ENCODE data around the gene RIMS4.

DNA sequence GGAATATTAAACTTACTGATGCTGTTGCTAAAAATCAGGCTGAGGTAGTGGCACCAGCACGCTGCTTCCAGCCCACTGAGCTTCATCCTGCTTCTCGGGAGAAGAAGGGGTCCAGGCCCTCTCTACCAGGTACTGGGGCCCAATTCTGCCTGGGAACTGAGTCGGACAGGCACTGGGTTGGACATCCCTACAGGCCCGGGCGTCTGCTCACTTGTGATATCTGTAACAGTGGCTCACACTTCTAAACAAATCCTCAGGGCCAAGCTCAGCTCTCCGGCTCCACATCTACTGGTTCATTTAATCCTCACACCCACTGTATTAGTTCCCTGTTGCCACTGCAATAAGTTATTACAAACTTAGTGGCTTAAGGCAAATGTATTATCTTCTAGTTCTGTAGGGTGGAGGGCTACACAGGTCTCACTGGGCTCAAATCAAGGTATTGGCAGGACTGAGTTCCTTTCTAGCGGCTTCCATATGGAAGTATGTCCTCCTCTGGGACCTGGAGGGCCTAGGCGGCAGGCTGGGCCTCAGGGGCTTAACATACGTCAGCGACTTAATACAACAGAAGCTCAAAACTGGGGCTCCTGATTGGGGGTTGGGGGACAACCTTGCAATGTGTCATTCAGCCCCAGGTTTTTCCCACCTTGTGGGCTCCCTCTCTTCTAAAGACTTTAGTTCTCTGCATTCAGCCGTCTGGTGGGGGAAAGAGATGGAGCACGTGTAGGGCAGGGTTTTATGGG lies 66.3 kb downstream of the RIMS4 start:
- TF ChIP-seq, protein P1, sequence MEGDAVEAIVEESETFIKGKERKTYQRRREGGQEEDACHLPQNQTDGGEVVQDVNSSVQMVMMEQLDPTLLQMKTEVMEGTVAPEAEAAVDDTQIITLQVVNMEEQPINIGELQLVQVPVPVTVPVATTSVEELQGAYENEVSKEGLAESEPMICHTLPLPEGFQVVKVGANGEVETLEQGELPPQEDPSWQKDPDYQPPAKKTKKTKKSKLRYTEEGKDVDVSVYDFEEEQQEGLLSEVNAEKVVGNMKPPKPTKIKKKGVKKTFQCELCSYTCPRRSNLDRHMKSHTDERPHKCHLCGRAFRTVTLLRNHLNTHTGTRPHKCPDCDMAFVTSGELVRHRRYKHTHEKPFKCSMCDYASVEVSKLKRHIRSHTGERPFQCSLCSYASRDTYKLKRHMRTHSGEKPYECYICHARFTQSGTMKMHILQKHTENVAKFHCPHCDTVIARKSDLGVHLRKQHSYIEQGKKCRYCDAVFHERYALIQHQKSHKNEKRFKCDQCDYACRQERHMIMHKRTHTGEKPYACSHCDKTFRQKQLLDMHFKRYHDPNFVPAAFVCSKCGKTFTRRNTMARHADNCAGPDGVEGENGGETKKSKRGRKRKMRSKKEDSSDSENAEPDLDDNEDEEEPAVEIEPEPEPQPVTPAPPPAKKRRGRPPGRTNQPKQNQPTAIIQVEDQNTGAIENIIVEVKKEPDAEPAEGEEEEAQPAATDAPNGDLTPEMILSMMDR (IDR thresholded peaks at IDR 0.05) = no peak
- TF ChIP-seq POLR2A (IDR thresholded peaks at IDR 0.05) = no peak
